Caco-2 (cell line): ENCODE results near the gene CASP7. TPM values are rescaled to one million over a fixed set of nuclear protein-coding genes. Genes with fewer than 3 reads are reported as not detected.

ENCODE experiments used
- BruUV-seq: library from RNA; stranded (reverse); fragments of 400-500 nt; replicated peaks from 2 replicates; lab custom pipeline; 2021; lab: Mats Ljungman, UMichigan
- CTCF ChIA-PET: fragments of 300-600 bp; sonication (Branson Sonifier 250); formaldehyde crosslinking; loops from one replicate; lab custom pipeline; 2022; ENCODE audit warnings: antibody characterized with exemption; lab: Charles Lee
- POLR2A ChIA-PET: fragments of 300-600 bp; sonication (Branson Sonifier 250); formaldehyde crosslinking; loops from one replicate; lab custom pipeline; 2022; ENCODE audit warnings: antibody characterized with exemption; lab: Charles Lee
- DNase-seq, 2 experiments: peaks; one replicate each; pipeline versions ENCODE4 v3.0.0 to v3.0.0-alpha.2; 2020 to 2022
- H3K27me3 ChIP-seq: replicated peaks from 2 replicates; pipeline ENCODE4 v1.6.0; 2011; ENCODE audit warnings: low read length; ENCODE audit not compliant: control insufficient read depth, insufficient read depth
- H3K36me3 ChIP-seq: 2 replicates; pipeline ENCODE4 v1.5.1; 2011; ENCODE audit warnings: low read length; ENCODE audit not compliant: control insufficient read depth, insufficient read depth
- H3K4me1 ChIP-seq: fragments of 250-450 bp; sonication (Bioruptor Pico); 2 replicates; pipeline ENCODE4 v1.5.1; 2020; ENCODE audit warnings: mild to moderate bottlenecking
- H3K4me3 ChIP-seq: 2 replicates; pipeline ENCODE4 v1.5.1; 2011; ENCODE audit warnings: low read depth, mild to moderate bottlenecking, control low read depth, low read length
- H3K9me3 ChIP-seq: fragments of 250-450 bp; sonication (Bioruptor Pico); 2 replicates; pipeline ENCODE4 v1.5.1; 2020; ENCODE audit warnings: mild to moderate bottlenecking, moderate library complexity
- H3K27ac Mint-ChIP-seq: one replicate; pipeline ENCODE4 v1.8.0; 2022; ENCODE audit warnings: mixed read lengths; ENCODE audit not compliant: unreplicated experiment
- H3K27me3 Mint-ChIP-seq: one replicate; pipeline ENCODE4 v1.8.0; 2022; ENCODE audit warnings: mixed read lengths; ENCODE audit not compliant: insufficient read depth, unreplicated experiment
- H3K36me3 Mint-ChIP-seq: one replicate; pipeline ENCODE4 v1.8.0; 2022; ENCODE audit warnings: mild to moderate bottlenecking, mixed read lengths; ENCODE audit not compliant: insufficient read depth, unreplicated experiment
- H3K4me1 Mint-ChIP-seq: one replicate; pipeline ENCODE4 v1.8.0; 2022; ENCODE audit warnings: low read depth, mixed read lengths; ENCODE audit not compliant: unreplicated experiment
- H3K4me3 Mint-ChIP-seq: one replicate; pipeline ENCODE4 v1.8.0; 2022; ENCODE audit warnings: mild to moderate bottlenecking, moderate library complexity, mixed read lengths; ENCODE audit not compliant: unreplicated experiment
- H3K9me3 Mint-ChIP-seq: one replicate; pipeline ENCODE4 v1.8.0; 2022; ENCODE audit warnings: mixed read lengths; ENCODE audit not compliant: unreplicated experiment
- intact Hi-C: fragments of 100-400 bp; cut with micrococcal nuclease; formaldehyde crosslinking; loops from one replicate; pipeline ENCODE4 v1.10.0; 2022; ENCODE audit not compliant: unreplicated experiment
- total RNA-seq: library from RNA; stranded (reverse); gene quantifications from 2 replicates; pipeline ENCODE4 v1.2.3, GENCODE V29; 2022
- TF ChIP-seq, protein P1 (sequence below), 2 experiments: fragments of 200-600 bp in 1 of 2; IDR thresholded peaks; 1 replicate in 1 of 2; 2 replicates in 1 of 2; pipeline versions ENCODE4 v1.5.1 to v1.8.0; 2011 to 2022; ENCODE audit warnings: antibody characterized with exemption in 1 of 2, control low read depth in 1 of 2, inconsistent platforms in 1 of 2, low read depth in 1 of 2, low read length in 1 of 2, mild to moderate bottlenecking in 1 of 2, moderate library complexity in 1 of 2; ENCODE audit not compliant: insufficient read depth in 1 of 2, severe bottlenecking in 1 of 2, unreplicated experiment in 1 of 2

The CASP7 gene
- total RNA-seq, 1 experiment from 2014 or later = 23.9 TPM

DNA sequence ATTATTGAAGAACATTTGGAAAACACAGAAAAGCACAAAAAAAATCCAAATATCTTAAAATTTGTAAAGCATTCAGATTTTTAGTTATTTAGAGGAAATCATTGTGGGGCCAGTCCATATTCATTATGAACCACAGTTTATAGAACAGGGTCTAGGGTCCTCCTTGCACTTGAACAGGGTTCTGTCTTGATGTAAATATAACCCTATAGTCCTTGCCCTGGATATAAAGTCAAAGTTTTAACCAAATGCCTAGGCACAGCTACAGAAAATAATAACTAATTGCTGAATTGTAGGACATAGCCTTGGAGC lies 25.6 kb downstream of the CASP7 start:
- CTCF ChIA-PET = interaction anchor here (0.6 to 0.7 kb wide), 2 partner anchors 9 to 76 kb away, joined by 3 read pairs; no protein-coding TSS in a partner anchor
- Histone ChIP-seq H3K4me1 (no peaks in the 10 kb centered on the region), H3K9me3 (no peaks in the 10 kb centered on the region), H3K27me3 (no peaks in the 10 kb centered on the region), H3K4me3 (no peak overlapping the region), H3K36me3 (no peaks in the 10 kb centered on the region)
- no peaks in the 10 kb centered on the region for H3K9me3 Mint-ChIP-seq
- H3K27ac Mint-ChIP-seq = no peak overlapping the region
- POLR2A ChIA-PET = interaction anchor here (0.8 kb wide), 1 partner anchor 258 kb away, joined by 12 read pairs; no protein-coding TSS in a partner anchor
- H3K4me1 Mint-ChIP-seq = no peaks in the 10 kb centered on the region
- no peak overlapping the region for H3K4me3 Mint-ChIP-seq
- no peak for DNase-seq
- TF ChIP-seq, protein P1, sequence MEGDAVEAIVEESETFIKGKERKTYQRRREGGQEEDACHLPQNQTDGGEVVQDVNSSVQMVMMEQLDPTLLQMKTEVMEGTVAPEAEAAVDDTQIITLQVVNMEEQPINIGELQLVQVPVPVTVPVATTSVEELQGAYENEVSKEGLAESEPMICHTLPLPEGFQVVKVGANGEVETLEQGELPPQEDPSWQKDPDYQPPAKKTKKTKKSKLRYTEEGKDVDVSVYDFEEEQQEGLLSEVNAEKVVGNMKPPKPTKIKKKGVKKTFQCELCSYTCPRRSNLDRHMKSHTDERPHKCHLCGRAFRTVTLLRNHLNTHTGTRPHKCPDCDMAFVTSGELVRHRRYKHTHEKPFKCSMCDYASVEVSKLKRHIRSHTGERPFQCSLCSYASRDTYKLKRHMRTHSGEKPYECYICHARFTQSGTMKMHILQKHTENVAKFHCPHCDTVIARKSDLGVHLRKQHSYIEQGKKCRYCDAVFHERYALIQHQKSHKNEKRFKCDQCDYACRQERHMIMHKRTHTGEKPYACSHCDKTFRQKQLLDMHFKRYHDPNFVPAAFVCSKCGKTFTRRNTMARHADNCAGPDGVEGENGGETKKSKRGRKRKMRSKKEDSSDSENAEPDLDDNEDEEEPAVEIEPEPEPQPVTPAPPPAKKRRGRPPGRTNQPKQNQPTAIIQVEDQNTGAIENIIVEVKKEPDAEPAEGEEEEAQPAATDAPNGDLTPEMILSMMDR (IDR thresholded peaks at IDR 0.05; ENCODE audit: insufficient read depth in 1 of 2, low read depth in 1 of 2, low read length in 1 of 2, severe bottlenecking in 1 of 2, unreplicated experiment in 1 of 2) = no peak
- no peaks in the 10 kb centered on the region for H3K27me3 Mint-ChIP-seq
- H3K36me3 Mint-ChIP-seq = peaks cover 8% of the 10 kb centered on the region
- no TSS peak for BruUV-seq
- intact Hi-C loops = loop anchor here (1.0 to 5.0 kb wide), 4 partner anchors 75 to 398 kb away; partner anchors contain the start of genes DCLRE1A and NHLRC2

DNA sequence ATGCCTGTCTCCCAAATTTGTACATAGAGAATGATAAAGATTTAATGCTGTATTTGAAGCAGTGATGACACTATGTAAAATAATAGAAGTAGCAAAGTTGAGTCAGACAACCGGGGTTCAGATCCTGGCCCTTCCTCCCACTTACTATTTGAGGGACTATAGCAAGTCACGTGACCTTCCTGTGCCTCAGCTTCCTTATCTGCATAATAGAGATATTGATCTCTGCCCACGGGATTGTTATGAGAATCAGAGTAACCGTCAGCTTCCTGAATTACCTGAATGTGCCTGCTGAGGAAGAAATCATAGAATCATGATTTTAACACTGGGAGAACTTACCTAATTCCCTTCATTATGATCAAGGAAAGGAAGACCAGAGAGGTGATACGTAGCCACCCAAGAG lies 26.9 kb downstream of the CASP7 start:
- Mint-ChIP-seq H3K36me3 (no peaks in the 10 kb centered on the region), H3K27me3 (no peaks in the 10 kb centered on the region), H3K4me1 (no peaks in the 10 kb centered on the region), H3K9me3 (no peaks in the 10 kb centered on the region), H3K27ac (no peak overlapping the region), H3K4me3 (no peak overlapping the region)
- no peak overlapping the region for H3K4me3 ChIP-seq
- no peaks in the 10 kb centered on the region for H3K9me3 ChIP-seq
- no peaks in the 10 kb centered on the region for H3K36me3 ChIP-seq
- intact Hi-C loops = loop anchor here (5.0 kb wide), 1 partner anchor 146 kb away; the partner anchor contains the start of genes DCLRE1A and NHLRC2
- CTCF ChIA-PET = no interaction called here
- TF ChIP-seq, protein P1 (IDR thresholded peaks at IDR 0.05; ENCODE audit: insufficient read depth in 1 of 2, low read depth in 1 of 2, low read length in 1 of 2, severe bottlenecking in 1 of 2, unreplicated experiment in 1 of 2) = no peak
- no peaks in the 10 kb centered on the region for H3K27me3 ChIP-seq
- POLR2A ChIA-PET = no interaction called here
- no peak for DNase-seq
- no TSS peak for BruUV-seq
- no peaks in the 10 kb centered on the region for H3K4me1 ChIP-seq

DNA sequence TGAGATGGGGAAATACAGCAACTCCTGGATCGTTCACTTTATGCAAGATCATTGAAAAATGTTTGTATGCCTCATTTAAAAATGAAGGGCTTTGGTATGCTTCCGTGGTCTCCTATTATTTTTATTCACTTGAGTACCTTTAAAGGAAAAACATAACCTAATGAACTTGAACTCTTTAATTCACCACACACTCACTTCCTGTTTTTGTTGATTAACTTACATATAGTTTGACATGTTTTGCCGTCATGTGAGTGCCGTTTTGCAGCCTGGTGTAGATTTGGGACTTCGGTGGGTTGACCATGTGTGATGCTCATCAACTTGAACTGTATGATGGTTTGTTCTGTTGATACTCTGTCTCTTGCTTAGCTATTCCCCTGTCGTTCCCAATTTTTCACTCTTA lies 28.9 kb downstream of the CASP7 start:
- DNase-seq = no peak
- Histone ChIP-seq H3K4me3 (no peak overlapping the region), H3K4me1 (no peaks in the 10 kb centered on the region), H3K36me3 (no peaks in the 10 kb centered on the region), H3K27me3 (no peaks in the 10 kb centered on the region), H3K9me3 (no peaks in the 10 kb centered on the region)
- H3K27ac Mint-ChIP-seq = no peak overlapping the region
- H3K4me1 Mint-ChIP-seq = no peaks in the 10 kb centered on the region
- H3K27me3 Mint-ChIP-seq = no peaks in the 10 kb centered on the region
- TF ChIP-seq, protein P1 (IDR thresholded peaks at IDR 0.05; ENCODE audit: insufficient read depth in 1 of 2, low read depth in 1 of 2, low read length in 1 of 2, severe bottlenecking in 1 of 2, unreplicated experiment in 1 of 2) = no peak
- intact Hi-C loops = loop anchor here (5.0 kb wide), 1 partner anchor 144 kb away; the partner anchor contains the start of genes DCLRE1A and NHLRC2
- H3K36me3 Mint-ChIP-seq = no peaks in the 10 kb centered on the region
- ChIA-PET CTCF (no interaction called here), POLR2A (no interaction called here)
- H3K4me3 Mint-ChIP-seq = no peak overlapping the region
- H3K9me3 Mint-ChIP-seq = no peaks in the 10 kb centered on the region
- no TSS peak for BruUV-seq
